HG03039 (cell line): ENCODE data around the gene SPINT3.
"Not testable (repeated sequence)": the region's sequence is repeated elsewhere in the genome, so short reads cannot be mapped to it uniquely, and the experiment has no call there.

ENCODE experiments used
- ATAC-seq: cut with Tn5 transposase; IDR thresholded peaks from one replicate; pipeline ENCODE4 v1.9.1; 2021; ENCODE audit warnings: mild to moderate bottlenecking, moderate library complexity; ENCODE audit not compliant: unreplicated experiment

SPINT3 gene

DNA sequence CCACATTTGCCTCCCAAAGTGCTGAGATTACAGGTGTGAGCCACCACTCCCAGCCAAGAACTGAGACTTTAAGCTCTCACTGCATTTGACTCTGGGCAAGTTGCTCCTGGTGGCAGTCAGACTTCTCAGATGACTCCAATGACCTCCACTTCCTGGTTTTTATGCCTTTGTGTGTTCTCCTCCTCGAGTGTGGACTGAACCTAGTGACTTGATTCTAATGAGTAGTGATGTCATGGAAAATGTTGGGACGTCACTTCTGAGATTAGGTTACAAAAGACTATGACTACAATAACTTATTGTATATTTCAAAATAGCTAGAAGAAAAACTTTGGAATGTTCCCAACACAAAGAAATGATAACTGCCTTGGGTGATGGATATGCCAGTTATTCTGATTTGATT, 12.0 kb downstream of the SPINT3 start:
- ATAC-seq: no peak

DNA sequence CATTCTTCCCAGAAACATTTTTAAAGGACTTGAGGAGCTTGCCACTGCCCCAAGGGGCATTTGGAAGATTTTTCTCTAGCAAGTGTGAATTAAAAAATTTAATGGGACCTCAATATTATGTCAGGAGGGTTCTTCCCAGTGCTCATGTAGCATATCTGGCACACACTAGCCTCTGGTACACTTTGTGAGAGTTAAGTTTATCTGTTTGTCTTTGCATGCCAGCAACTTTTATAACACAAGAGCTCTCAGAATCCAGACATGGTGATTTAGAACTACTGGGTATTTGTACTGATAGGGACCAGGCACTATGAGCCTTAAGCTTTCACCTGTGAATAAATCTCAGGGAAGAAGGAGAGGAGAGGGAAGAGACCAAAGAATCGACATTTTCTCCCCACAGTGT, 12.9 kb downstream of the SPINT3 start:
- no peak for ATAC-seq

DNA sequence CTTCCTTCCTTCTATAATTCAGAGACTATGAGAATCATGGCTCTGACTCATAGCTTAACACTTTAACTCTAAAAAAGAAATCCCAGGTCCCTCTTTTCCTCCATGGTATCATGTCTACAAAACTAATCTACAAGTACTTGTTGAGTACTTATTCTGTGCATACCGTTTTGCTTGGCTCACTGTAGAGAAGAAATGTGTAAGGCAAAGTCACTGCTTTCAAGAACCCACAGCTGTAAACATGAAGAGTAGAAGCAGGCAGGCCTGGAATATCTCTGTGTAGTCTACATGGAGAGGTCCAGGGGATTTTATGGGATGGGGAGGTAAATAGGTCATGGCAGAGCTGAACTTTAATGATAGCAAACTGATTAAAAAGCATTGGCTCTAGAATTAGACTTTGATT, 13.8 kb downstream of the SPINT3 start:
- ATAC-seq: no peak

DNA sequence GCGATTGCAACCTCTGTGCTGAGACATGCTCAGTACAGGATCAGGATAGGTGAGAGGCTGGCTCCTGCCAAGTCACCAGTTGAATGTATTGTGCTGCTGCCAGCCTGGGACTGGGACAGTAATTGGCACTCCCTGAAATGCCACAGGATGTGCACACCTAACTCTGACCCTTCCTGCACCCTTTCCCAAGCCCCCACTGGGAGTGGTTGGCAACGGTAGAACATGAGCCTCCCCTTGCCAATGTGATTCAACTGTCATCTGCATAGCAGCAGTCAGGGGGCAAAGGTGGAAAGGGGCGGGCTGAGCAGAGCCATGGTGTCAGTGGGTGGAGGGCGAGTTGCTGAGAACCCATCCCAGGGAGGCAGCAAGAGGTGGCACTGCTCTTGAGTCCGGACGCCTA, 15.4 kb downstream of the SPINT3 start:
- ATAC-seq: no peak

DNA sequence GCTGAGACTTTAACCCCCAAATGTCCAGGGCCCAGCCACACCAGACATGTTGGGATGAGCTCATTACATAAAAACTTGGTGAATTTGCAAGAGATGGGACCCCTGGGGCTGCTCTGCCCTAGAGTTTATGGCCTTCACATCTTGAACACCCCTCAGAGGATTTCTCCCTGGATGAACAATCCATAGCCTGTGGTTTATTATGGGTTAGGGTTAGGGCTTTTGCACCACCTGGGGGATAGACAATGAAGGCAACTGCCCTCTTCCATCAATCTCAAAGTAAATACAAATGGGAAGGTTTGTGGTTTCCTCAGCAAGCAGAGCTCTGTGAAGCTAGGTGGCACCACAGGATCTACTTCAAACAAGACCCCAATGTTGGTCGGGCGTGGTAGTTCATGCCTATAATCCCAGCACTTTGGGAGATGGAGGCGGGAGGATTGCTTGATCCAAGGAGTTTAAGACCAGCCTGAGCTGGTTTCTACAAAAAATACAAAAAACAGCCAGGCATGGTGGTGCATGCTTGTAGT, 17.4 kb downstream of the SPINT3 start:
- ATAC-seq: no peak

DNA sequence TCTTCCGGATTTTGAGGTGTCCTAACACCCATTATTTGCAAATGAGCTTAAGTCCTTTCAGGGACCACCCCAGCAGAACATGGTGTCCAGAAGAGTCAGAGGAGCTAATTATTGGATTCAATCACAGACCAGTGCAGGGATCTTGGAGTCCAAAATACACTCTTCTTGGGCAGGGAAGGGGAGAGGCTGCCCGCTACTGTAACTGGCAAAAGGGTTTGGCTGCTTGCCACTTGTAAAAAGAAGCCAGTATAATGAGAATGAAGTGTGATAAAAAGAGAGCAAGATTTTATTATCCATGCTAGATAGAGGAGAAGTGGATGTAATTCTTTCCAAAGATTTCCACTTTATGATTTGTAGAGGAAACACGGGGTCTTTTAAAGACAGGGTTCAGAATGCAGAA, 19.3 kb downstream of the SPINT3 start:
- ATAC-seq: no peak

DNA sequence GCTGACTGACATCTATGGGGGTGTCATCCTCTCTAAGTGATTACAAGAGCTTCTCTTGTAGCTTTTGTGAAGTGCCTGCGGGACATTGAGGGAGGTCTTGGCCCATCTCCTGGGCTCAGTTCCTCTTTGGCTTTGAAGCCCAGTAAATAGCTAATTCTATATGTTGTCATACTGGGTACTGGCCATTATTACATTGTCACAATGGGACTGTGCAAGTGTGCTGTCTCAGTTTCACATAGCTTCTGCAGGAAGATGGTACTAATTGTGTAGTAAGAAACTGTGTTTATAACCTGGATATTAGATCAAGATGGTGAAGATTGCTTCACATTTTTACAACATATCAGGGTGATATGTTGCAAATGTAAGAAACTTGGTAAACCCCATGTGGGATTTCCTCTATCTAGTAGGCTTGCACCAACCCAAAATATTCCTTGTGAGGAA, 19.9 kb downstream of the SPINT3 start:
- no peak for ATAC-seq

DNA sequence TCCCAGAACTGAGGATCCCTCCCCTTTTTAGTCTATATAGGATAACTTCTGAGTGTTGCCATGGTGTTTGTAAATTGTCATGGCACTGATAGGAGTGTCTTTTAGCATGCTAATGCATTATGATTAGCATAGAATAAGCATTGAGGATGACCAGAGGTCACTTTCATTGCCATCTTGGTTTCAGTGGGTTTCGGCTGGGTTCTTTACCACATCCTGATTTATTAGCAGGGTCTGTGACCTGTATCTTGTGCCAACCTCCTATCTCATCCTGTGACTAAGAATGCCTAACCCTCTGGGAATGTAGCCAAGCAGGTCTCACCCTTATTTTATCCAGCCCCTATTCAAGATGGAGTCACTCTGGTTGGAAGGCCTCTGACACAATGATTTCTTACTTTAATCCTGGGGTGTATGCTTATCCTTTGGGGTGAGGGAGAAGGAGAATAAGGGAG, 26.3 kb downstream of the SPINT3 start:
- no peak for ATAC-seq

DNA sequence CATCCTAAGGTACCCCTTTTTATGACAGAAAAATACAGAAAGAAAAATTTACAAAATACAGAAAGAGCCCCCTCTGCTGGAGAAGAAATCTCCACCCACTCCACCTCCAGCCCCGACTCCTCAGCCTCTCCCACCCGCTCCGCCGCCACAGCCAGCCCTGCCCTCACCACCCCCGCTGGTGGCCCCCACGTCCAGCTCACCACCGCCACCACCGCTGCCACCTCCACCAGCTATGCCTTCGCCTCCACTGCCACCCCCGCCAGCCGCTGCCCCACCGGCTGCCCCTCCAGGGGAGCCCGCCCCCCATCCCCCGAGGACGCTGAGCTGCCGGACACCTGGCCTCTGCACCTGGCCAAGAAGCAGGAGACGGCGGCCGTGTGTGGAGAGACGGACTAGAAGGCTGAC, 28.2 kb downstream of the SPINT3 start:
- ATAC-seq: no peak

DNA sequence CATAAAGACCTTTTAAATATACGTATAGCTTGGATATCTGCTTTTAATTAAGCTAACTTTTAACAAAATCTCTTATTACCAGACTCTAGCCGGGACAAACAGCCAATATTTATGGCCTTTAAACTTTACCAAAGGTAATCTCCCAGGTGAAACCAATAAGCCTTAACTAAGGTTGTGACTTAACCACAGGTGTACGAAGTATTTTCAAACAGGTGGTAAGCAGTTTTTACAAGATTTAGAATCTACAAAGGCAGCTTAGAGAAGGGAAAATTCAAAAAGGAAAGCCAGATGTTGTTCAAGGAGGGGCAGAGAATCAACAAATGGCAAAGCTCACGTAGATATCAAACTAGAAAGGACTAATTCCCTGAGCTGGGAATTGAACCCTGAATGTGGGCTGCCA, 30.0 kb downstream of the SPINT3 start:
- no peak for ATAC-seq

DNA sequence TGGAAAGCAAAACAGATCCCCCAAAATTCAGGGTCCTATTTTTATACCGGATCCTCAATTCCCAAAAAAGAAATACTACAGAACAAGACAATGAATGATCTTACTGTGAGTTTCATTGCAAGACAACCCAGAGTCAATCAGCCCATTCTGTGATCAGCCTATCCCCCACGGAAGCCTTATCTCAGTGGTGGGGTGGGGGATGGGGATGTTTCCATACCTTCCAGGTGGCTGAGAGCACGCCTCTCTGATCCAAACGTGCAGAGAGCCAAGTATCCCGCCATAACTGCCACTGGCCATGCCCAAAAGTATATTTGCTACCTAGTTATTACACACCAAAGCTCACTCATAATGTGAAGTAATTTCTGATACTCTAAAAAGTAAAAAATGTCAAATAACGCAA, 30.7 kb downstream of the SPINT3 start:
- no peak for ATAC-seq

DNA sequence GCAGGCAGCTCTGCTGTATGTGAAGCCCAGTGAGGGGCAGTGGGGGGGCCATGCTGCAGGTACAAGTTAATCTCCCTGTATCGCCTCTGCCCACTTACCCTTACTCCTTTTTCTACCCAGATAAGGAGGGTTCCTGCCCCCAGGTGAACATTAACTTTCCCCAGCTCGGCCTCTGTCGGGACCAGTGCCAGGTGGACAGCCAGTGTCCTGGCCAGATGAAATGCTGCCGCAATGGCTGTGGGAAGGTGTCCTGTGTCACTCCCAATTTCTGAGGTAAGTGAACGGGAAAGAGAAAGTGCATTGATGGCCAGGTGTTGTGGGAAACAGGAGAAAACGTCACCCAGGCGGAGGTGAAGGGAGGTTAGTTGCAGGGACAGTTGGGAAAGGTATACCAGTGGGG, 35.6 kb downstream of the SPINT3 start:
- ATAC-seq: no peak

DNA sequence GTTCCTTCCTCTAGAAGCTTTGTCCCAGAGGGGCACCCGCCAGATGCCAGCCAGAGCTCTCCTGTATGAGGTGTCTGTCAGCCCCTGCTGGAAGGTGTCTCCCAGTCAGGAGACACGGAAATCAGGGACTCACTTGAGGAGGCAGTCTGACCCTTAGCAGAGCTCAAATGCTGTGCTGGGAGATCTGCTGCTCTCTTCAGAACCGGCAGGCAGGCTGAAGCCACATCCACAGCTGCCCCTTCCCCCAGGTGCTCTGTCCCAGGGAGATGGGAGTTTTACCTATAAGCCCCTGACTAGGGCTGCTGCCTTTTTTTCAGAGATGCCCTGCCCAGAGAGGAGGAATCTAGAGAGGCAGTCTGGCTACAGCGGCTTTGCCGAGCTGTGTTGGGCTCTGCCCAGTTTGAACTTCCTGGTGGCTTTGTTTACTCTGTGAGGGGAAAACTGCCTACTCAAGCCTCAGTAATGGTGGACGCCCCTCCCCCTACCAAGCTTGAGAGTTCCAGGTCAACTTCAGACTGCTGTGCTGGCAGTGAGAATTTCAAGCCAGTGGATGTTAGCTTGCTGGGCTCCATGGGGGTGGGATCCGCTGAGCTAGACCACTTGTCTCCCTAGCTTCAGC, 37.8 kb downstream of the SPINT3 start:
- ATAC-seq: not testable (repeated sequence)

DNA sequence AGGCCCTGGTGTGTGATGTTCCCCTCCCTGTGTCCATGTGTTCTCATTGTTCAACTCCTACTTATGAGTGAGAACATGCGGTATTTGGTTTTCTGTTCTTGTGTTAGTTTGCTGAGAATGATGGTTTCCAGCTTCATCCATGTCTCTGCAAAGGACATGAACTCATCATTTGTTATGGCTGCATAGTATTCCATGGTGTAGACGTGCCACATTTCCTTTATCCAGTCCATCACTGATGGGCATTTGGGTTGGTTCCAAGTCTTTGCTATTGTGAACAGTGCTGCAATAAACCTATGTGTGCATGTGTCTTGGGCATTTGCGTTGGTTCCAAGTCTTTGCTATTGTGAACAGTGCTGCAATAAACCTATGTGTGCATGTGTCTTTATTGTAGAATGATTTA, 43.1 kb downstream of the SPINT3 start:
- ATAC-seq: not testable (repeated sequence)

DNA sequence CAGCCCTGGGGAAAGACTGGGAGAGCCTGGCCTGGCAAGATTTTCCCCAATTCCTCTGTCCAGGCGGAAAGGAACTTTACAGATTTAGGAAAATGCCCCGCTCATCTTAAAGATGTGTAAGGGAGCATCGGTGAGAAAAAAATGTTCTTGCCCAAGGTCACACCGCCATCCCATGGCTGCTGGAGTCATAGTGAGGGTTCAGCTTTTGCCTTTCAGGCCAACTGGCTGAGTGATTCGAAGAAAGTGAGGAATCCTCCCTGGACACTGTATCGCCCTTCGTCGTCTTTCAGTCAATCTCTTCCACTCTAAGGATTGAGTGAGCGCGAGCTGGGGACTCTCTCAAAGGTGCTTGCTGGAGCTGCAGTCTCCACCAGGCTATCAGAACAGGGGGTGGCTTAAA, 44.5 kb downstream of the SPINT3 start:
- no peak for ATAC-seq

DNA sequence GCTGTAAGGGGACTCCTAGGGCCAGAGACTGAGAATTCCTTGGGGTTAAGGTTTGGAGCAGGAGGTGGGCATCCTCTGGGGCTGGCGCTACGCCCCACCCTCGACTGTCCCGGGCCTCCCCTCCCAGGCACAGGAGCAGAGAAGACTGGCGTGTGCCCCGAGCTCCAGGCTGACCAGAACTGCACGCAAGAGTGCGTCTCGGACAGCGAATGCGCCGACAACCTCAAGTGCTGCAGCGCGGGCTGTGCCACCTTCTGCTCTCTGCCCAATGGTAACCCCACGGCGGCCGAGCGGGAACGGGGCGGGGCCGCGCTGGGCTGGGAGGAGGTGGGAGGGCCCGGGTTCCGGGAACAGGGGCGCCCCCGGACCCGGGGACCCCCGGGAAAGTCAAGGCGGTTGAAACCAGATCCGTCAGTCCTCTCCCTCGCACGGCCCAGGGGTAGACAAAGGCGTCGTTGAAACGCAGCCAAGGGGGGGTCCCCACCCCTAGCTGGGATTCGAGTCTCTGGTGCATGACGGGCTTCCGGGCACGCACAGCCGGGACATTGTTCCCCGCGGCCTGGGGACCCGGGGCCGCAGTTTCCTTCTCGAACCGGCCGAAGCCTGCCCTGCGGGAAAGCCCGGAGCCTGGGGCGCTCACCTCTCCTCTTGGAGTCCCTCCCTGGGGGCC, 45.0 kb downstream of the SPINT3 start:
- ATAC-seq: no peak

DNA sequence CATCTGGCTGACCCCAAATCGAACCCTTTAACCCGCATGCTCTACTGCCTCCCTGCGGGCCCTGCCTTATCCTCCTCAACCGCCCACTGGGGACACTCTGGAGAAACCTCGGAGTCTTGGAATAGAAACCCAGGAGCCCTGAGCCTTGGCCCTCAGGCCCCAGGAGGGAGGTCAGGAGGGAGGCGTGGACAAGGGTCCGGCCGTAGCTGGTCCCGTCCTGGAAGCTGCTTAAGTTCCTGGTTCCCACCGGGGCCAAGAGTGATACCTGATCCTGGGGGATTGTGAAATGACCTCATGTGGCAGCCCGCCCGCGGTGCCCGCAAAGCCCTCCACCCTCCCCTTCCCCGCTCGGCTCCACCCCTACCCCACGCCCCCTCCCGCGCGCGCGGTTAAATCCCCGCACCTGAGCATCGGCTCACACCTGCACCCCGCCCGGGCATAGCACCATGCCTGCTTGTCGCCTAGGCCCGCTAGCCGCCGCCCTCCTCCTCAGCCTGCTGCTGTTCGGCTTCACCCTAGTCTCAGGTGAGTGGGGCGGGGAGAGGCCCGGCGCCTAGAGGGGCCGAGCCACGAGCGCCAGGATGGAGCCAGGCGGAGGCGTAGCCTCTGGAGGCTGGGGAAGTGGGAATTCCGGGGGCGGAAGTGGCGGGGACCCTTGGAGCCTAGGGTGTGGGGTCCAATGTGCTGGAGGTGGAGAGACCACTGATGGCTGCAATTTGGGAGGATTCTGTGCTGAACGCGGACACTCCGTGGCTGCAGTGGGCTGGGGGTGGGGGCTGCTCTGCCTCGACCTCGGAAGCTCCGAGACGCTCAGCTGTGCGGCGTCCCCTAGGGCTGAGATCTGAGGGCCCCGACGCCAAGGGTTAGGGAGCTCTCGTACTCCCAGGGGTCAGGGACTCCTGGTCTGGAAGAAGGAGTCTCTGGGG, 45.8 kb downstream of the SPINT3 start, which contains the start of gene WFDC2:
Gene WFDC2, plus strand, starts transcription at position 418 of the 926 bp plus-strand sequence. Its CDS starts 29 bp downstream, at position 447.
- ATAC-seq: no peak

DNA sequence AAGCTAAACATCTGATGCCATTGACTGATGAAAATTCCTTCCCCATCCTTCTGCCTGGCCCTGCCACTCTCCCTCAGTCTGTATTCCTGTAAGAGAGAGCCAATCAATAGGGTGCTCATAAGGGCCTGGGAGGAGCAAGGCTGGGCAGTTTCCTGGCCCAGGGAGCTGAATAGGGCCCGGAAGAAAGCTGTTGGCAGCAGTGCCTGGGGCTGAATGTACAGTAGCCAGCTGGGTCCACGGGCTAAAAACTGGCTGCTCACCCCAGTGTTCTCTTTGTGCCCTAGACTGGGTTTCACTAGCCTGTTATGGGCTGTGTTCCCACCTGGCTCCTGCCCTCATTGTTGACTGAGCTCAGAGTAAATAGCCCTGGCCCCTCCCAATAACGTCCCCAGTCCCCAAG, 47.6 kb downstream of the SPINT3 start:
- ATAC-seq: no peak

DNA sequence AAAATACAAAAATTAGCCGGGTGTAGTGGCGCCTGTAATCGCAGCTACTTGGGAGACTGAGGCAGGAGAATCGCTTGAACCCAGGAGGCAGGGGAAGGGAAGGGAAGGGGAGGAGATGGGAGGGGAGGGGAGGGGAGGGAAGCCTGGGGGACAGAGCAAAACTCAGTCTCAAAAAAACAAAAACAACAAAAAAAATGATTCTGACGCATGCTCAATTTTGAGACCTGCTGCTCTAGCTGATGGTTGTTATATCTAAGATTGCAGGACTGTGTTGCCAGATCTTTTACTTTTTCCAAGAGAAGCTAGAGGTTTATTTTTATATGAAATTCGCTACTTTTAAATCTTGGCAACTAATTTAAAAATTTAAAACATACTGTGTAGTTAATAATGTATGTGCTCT, 48.2 kb downstream of the SPINT3 start:
- ATAC-seq: no peak

DNA sequence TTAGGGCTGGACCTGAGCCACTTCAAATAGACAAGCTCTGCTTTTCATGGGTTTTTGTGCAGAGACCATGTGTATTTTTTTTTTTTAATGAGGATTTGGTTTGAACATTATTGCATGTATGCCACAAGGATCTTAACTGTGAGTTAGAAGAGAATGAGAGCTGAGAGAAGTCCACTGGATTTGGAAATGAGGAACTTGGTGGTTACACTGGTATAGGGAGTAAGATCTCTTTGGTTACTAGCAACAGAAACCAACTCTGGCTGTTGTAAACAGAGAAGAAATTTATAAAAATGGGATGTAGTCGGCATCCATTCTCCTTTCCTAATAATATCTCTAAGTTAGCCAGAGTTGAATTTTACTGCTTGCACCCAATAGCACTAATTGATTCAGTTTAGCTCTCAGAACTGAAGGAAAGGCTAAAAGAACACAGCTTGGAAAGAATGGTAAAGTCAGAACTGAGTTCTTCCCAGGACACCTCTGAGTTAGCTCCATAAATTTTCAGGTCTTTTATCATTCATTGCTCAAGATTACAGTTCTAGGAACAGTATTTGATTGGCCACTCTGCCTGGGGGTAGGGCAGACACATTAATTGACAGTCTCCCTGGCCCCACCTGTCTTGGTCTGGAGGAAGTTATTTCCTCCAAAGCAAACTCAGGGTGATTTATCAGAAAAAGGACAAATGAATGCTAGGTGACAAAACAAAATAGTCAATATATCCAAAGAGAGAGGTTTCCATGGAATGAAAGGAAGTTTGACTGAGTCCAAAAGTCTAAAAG, 49.7 kb downstream of the SPINT3 start:
- no peak for ATAC-seq

DNA sequence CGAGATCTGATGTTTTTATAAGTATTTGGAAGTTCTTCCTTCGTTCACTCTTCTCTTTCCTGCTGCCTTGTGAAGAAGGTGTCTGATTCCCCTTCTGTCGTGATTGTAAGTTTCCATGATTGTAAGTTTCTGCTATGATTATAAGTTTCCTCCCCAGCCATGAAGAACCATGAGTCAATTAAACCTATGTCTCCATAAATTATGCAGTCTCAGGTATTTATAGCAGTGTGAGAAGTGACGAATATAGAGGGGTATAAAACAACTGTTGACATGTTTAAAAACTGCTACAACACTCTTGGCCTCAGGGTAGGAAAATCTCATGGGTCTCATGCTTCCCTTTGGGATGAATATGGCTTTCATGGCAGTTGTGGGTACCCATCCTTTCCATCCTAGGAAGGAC, 51.7 kb downstream of the SPINT3 start:
- no peak for ATAC-seq
